Keratinocyte (primary cell): ENCODE data around the gene NXN.
"Not testable (repeated sequence)": the region's sequence is repeated elsewhere in the genome, so short reads cannot be mapped to it uniquely, and the experiment has no call there.

Experiments used
- CTCF ChIP-seq, 3 experiments: IDR thresholded peaks in 1 of 3; conservative IDR thresholded peaks in 1 of 3; optimal IDR thresholded peaks in 1 of 3; 2 replicates in 2 of 3; 3 replicates in 1 of 3; pipeline versions ENCODE3 to v1.5.1; 2011; ENCODE audit warnings: low read length in 3 of 3, mild to moderate bottlenecking in 3 of 3, moderate library complexity in 2 of 3, control low read depth in 1 of 3, inconsistent platforms in 1 of 3; ENCODE audit not compliant: insufficient read depth in 2 of 3; ENCODE audit errors: extremely low read depth in 1 of 3
- EZH2 ChIP-seq: IDR thresholded peaks from one replicate; pipeline ENCODE4 v1.6.1; 2012; ENCODE audit warnings: inconsistent platforms, mild to moderate bottlenecking, low read length, moderate library complexity

- TF ChIP-seq EZH2; CTCF (optimal IDR thresholded peaks at IDR 0.05 in 1 of 3, IDR thresholded peaks at IDR 0.05 in 1 of 3, conservative IDR thresholded peaks at IDR 0.05 in 1 of 3; ENCODE audit: extremely low read depth in 1 of 3, insufficient read depth in 2 of 3, low read length in 3 of 3): not testable (repeated sequence)
Observed at GRCh38 chr17:995324-995723, 15.7 kb upstream of the NXN start.
